ENCODE results near the gene GOLIM4. TPM values are rescaled to one million over a fixed set of nuclear protein-coding genes. Genes with fewer than 3 reads are reported as not detected.
A peak's percentile ranks its signal among the peaks of the same experiment; 100 is the strongest.

The GOLIM4 gene
- total RNA-seq, 2 donors from 2014 or later, result 21.0 to 32.6 TPM

GRCh38 chr3:168094580-168094876 is 1.2 kb downstream of the GOLIM4 start:
- no peak for DNase-seq
- Histone ChIP-seq H3K4me3 (peak overlapping the region in 1 of 2 donors; percentile 69), H3K36me3 (replicated peaks in 1 of 2; ENCODE audit: insufficient read depth in 1 of 2, low read depth in 2 of 2) (no peaks in the 10 kb centered on the region), H3K27me3 (no peaks in the 10 kb centered on the region), H3K27ac (peak overlapping the region; percentile 75 to 97 (median 94)), H3K9me3 (no peaks in the 10 kb centered on the region), H3K4me1 (peaks cover 53% of the 10 kb centered on the region)
- ATAC-seq, result peak; percentile 0
- intact Hi-C loops (cut with DNase I), result no loop called here
- WGBS, 2 donors, result 0% methylated on average over 9 of the region's 9 CpGs
- TF ChIP-seq CTCF (IDR thresholded peaks at IDR 0.05) (no peak), POLR2A (IDR thresholded peaks at IDR 0.05) (no peak)

GRCh38 chr3:168093790-168094189 is 1.9 kb downstream of the GOLIM4 start:
- TF ChIP-seq POLR2A (IDR thresholded peaks at IDR 0.05) (no peak), CTCF (IDR thresholded peaks at IDR 0.05) (no peak)
- no peak for DNase-seq
- ATAC-seq, result no peak
- H3K27me3 ChIP-seq, result no peaks in the 10 kb centered on the region
- no peak overlapping the region for H3K4me3 ChIP-seq
- WGBS, 2 donors, result 74 to 76% methylated on average over 3 of the region's 3 CpGs
- intact Hi-C loops (cut with DNase I), result no loop called here
- H3K9me3 ChIP-seq, result no peaks in the 10 kb centered on the region
- H3K4me1 ChIP-seq, result peaks cover 59% of the 10 kb centered on the region
- no peaks in the 10 kb centered on the region for H3K36me3 ChIP-seq (replicated peaks in 1 of 2; ENCODE audit: insufficient read depth in 1 of 2, low read depth in 2 of 2)
- H3K27ac ChIP-seq, result no peak overlapping the region

- 77 to 85% methylated on average over 2 of the region's 2 CpGs for WGBS, 2 donors
- ATAC-seq (no peak), DNase-seq (no peak)
- TF ChIP-seq CTCF (IDR thresholded peaks at IDR 0.05) (no peak), POLR2A (IDR thresholded peaks at IDR 0.05) (no peak)
- no peaks in the 10 kb centered on the region for H3K9me3 ChIP-seq
- no peak overlapping the region for H3K27ac ChIP-seq
- no peaks in the 10 kb centered on the region for H3K36me3 ChIP-seq (replicated peaks in 1 of 2; ENCODE audit: insufficient read depth in 1 of 2, low read depth in 2 of 2)
- no peak overlapping the region for H3K4me3 ChIP-seq
- peaks cover 65% of the 10 kb centered on the region for H3K4me1 ChIP-seq
- intact Hi-C loops (cut with DNase I), result no loop called here
- no peaks in the 10 kb centered on the region for H3K27me3 ChIP-seq
Observed at GRCh38 chr3:168093229-168093628, 2.5 kb downstream of the GOLIM4 start.

- intact Hi-C loops (cut with DNase I), result no loop called here
- TF ChIP-seq CTCF (IDR thresholded peaks at IDR 0.05), result no peak
- TF ChIP-seq POLR2A (IDR thresholded peaks at IDR 0.05), result no peak
- Histone ChIP-seq H3K27ac (peak overlapping the region in 2 of 4 donors; percentile 19 to 40), H3K9me3 (no peaks in the 10 kb centered on the region), H3K27me3 (no peaks in the 10 kb centered on the region), H3K4me1 (peaks cover 68% of the 10 kb centered on the region), H3K36me3 (replicated peaks in 1 of 2; ENCODE audit: insufficient read depth in 1 of 2, low read depth in 2 of 2) (no peaks in the 10 kb centered on the region), H3K4me3 (no peak overlapping the region)
- DNase-seq (no peak), ATAC-seq (no peak)
Observed at GRCh38 chr3:168091941-168092340, 3.8 kb downstream of the GOLIM4 start.

- Histone ChIP-seq H3K27me3 (no peaks in the 10 kb centered on the region), H3K4me1 (peaks cover 74% of the 10 kb centered on the region), H3K9me3 (no peaks in the 10 kb centered on the region), H3K27ac (peak overlapping the region in 2 of 4 donors; percentile 28 to 40), H3K4me3 (no peak overlapping the region), H3K36me3 (replicated peaks in 1 of 2; ENCODE audit: insufficient read depth in 1 of 2, low read depth in 2 of 2) (no peaks in the 10 kb centered on the region)
- intact Hi-C loops (cut with DNase I), result no loop called here
- ATAC-seq (no peak), DNase-seq (no peak)
- TF ChIP-seq POLR2A (IDR thresholded peaks at IDR 0.05), result no peak
- no peak for TF ChIP-seq CTCF (IDR thresholded peaks at IDR 0.05)
- 6 to 17% methylated on average over 3 of the region's 3 CpGs for WGBS, 2 donors
Observed at GRCh38 chr3:168091302-168091858, 4.3 kb downstream of the GOLIM4 start.

Measured in body of pancreas (tissue), 4 donors.